Activated CD4-positive, alpha-beta T cell treated with anti-CD3 and anti-CD28 coated beads, Interleukin-2, amount 10 ng/mL, durations not matched to agents 24 days and 14 days (primary cell): Measurements from ENCODE around the gene SUSD1. TPM values are rescaled to one million over a fixed set of nuclear protein-coding genes. Genes with fewer than 3 reads are reported as not detected.

ENCODE experiments used
- DNase-seq: peaks from one replicate; pipeline ENCODE4 v3.0.0; 2022
- H3K27ac Mint-ChIP-seq: one replicate; pipeline ENCODE4 v1.8.0; 2022; ENCODE audit warnings: mild to moderate bottlenecking, mixed read lengths
- H3K27me3 Mint-ChIP-seq: one replicate; pipeline ENCODE4 v1.8.0; 2022; ENCODE audit warnings: mixed read lengths
- H3K36me3 Mint-ChIP-seq: one replicate; pipeline ENCODE4 v1.8.0; 2022; ENCODE audit warnings: low read depth, mild to moderate bottlenecking, mixed read lengths
- H3K4me1 Mint-ChIP-seq: one replicate; pipeline ENCODE4 v1.8.0; 2021; ENCODE audit warnings: mixed read lengths
- H3K4me3 Mint-ChIP-seq: one replicate; pipeline ENCODE4 v1.8.0; 2022; ENCODE audit warnings: mild to moderate bottlenecking, moderate library complexity, mixed read lengths
- H3K9me3 Mint-ChIP-seq: one replicate; pipeline ENCODE4 v1.8.0; 2021; ENCODE audit warnings: mixed read lengths
- intact Hi-C: fragments of 100-400 bp; cut with micrococcal nuclease; formaldehyde crosslinking; loops from one replicate; pipeline ENCODE4 v1.15.1; 2023
- total RNA-seq: library from RNA; stranded (reverse); gene quantifications from 2 replicates; pipeline ENCODE4 v1.2.3, GENCODE V29; 2022

Gene SUSD1
- total RNA-seq, 1 donor from 2014 or later = 4.8 TPM

DNA sequence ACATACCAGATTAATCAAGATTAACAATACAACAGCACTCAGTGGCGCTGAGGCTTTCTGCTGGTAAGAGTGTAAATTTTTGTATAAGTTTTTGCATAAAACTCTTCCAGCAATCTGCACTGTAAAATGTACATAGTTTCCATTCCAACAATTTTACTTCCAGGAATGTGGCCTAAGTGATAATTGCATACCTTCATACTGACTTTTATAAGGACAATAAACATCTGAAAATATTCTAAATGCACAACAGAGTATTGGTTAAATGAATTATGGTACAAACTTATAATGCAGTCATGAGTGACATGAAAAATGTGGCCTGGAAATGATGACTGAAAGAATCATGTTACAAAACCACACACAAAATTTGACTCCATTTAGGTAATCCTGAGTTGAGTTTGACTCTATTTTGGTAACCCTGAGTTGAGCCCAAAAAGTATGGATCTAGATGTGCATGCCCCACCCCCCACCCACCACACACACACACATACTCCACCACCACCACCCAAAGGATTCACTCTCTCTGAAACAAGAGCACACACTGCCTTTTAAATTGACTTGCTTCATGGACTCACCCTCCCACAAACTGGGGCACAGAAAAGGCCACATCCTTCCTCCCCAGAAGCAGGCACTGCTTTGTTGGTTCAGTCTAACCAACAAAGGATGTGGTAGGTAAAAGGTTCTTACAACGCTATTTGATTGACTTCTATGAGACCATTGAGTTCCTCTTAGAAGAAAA, 137.6 kb downstream of the SUSD1 start:
- peak overlapping the region; percentile 52 for H3K4me3 Mint-ChIP-seq
- peaks cover 17% of the 10 kb centered on the region for H3K27me3 Mint-ChIP-seq
- peaks cover 45% of the 10 kb centered on the region for H3K4me1 Mint-ChIP-seq
- intact Hi-C loops = loop anchor here (1.0 to 2.0 kb wide), 10 partner anchors 8 to 233 kb away; no protein-coding TSS in a partner anchor
- peaks cover 7% of the 10 kb centered on the region for H3K9me3 Mint-ChIP-seq
- DNase-seq = peak; percentile 92
- H3K36me3 Mint-ChIP-seq = peaks cover 26% of the 10 kb centered on the region
- H3K27ac Mint-ChIP-seq = peak overlapping the region; percentile 88

DNA sequence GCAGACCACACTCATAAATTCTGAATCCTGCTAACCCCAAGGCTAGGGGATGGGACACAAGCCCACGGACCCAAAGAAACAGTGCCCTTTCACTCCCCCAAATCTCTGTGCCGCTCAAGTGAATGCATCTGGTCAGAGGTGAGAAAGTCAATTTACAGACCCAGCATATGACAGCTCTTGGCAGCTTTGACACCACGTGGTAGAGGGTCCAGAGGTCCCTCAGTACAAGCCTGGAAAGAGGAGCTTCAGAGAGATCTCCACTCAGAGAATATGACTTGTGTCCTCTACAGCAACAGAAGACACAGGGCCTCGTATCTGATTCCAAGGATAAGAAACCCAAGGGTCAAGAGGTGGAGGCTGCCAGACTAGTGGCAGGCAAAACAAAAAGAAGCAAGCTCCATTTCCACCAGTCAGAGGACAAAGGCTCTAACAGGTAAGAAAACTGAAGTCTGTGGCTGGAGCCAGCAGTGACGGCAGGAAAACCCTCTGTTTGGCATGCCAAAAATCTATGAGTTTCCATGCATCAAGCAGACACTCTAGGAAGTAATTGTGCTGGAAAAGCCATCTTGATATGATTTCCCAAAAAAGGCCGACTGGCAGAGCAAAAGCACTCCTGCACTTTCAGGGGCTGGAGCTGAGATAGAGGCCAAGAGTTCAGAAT, 139.8 kb downstream of the SUSD1 start:
- H3K9me3 Mint-ChIP-seq = no peaks in the 10 kb centered on the region
- no peak overlapping the region for H3K4me3 Mint-ChIP-seq
- H3K27me3 Mint-ChIP-seq = peaks cover 11% of the 10 kb centered on the region
- intact Hi-C loops = no loop called here
- DNase-seq = peak; percentile 50
- H3K27ac Mint-ChIP-seq = no peak overlapping the region
- H3K36me3 Mint-ChIP-seq = peaks cover 21% of the 10 kb centered on the region
- H3K4me1 Mint-ChIP-seq = peaks cover 56% of the 10 kb centered on the region

DNA sequence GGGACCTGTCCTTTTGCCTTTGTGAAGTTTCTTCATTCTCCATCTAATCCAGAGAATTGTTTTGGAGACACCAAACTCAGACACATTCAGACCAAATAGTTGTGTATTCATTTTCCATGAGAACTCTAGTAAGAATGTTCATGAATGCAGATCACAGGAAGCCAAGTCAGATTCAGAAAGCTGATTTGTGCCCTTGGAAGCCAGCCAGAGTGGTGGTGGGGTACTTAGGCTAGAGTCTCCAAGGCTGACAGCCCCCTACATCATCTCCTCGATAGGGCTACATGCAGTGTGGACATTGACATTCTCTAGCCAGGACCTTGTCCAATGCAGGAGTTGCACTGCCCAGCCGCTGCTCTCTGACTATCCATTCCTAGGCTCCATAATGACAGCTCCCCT, 140.9 kb downstream of the SUSD1 start:
- intact Hi-C loops = no loop called here
- H3K9me3 Mint-ChIP-seq = no peaks in the 10 kb centered on the region
- peaks cover 63% of the 10 kb centered on the region for H3K4me1 Mint-ChIP-seq
- H3K27me3 Mint-ChIP-seq = peaks cover 11% of the 10 kb centered on the region
- no peak overlapping the region for H3K4me3 Mint-ChIP-seq
- H3K27ac Mint-ChIP-seq = no peak overlapping the region
- peaks cover 16% of the 10 kb centered on the region for H3K36me3 Mint-ChIP-seq
- peak; percentile 52 for DNase-seq

DNA sequence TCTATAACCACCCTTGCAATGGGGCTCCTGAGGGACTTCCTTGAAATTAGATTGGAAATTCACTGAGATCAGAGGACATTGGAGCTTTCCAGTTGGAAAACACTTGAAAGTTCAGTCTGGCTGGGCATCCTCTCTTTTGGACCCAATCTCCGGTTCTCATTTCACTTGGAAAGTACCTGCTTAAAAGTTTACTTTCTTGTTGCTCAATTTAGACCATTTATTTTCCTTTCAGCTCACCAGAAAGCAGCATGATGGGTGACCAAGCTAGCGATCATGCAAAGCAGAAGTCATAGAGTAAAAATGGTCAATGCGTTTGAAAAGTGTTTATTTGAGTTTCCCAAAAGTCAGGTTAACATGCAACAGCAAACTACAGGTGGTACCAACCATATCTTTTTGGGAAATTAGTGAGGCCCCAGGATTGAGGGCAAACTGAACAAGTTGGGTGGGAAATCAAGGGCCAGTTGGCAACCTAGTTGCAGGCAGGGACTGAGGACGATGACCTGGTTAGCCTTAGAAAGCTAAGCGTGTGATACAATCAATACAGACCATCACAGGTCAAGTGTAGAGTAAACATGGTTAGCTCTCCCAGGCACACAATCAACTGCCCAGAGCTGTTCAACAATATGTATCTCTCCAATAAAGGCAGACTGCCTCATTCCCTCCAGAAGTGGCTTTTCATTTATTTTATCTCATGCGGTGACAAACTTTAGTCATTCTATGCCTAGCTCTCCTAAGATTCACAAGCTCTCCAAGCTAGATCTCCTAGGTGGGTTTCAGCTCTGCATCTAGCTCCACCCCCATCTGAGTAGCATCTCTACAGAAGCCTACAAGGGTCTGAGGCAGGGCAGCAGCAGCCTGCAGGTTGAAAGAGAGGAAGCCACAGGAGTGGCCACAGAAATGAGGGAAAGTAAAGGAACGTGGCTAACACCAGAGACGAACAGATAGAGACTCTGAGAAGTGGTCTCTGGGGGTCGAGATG, 141.6 kb downstream of the SUSD1 start:
- Mint-ChIP-seq H3K4me1 (peaks cover 66% of the 10 kb centered on the region), H3K27ac (no peak overlapping the region), H3K9me3 (no peaks in the 10 kb centered on the region), H3K4me3 (no peak overlapping the region), H3K27me3 (peaks cover 11% of the 10 kb centered on the region), H3K36me3 (peaks cover 16% of the 10 kb centered on the region)
- intact Hi-C loops = no loop called here
- DNase-seq = no peak

DNA sequence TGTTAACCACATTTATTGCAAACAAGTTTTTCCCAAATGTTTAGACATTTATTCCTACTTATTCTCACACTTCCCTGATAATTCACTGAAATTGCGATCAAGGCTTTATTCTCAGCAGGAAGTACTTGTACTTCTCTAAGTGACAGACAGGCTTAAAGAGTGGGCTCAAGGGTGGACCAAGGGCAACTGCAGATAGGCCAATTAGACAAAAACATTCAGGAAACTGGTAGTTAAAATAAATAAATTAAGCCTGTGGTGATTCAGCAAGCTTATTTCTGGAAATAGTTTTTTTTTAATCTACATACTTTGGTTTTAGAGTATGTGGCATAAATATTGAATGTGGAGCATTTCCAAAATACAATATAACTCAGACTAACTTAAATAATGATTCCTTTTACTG, 142.4 kb downstream of the SUSD1 start:
- Mint-ChIP-seq H3K27me3 (peaks cover 13% of the 10 kb centered on the region), H3K4me1 (peaks cover 64% of the 10 kb centered on the region), H3K4me3 (no peak overlapping the region), H3K9me3 (peaks cover 4% of the 10 kb centered on the region), H3K27ac (no peak overlapping the region), H3K36me3 (peaks cover 19% of the 10 kb centered on the region)
- DNase-seq = no peak
- intact Hi-C loops = loop anchor here (1.0 kb wide), 2 partner anchors 29 to 116 kb away; no protein-coding TSS in a partner anchor

GRCh38 chr9:112032009-112032408, 143.1 kb downstream of the SUSD1 start:
- no peak for DNase-seq

GRCh38 chr9:112031400-112031799, 143.7 kb downstream of the SUSD1 start:
- Mint-ChIP-seq H3K4me3 (no peak overlapping the region), H3K4me1 (peaks cover 55% of the 10 kb centered on the region), H3K27ac (no peak overlapping the region), H3K36me3 (peaks cover 19% of the 10 kb centered on the region), H3K9me3 (peaks cover 4% of the 10 kb centered on the region), H3K27me3 (peaks cover 13% of the 10 kb centered on the region)
- intact Hi-C loops = loop anchor here (2.0 kb wide), 1 partner anchor 723 kb away; no protein-coding TSS in a partner anchor
- DNase-seq = no peak

More at GRCh38 chr9:112032009-112032408, 143.1 kb downstream of the SUSD1 start:
- H3K4me1 Mint-ChIP-seq = peaks cover 57% of the 10 kb centered on the region
- peak overlapping the region; percentile 7 for H3K4me3 Mint-ChIP-seq
- peak overlapping the region; percentile 10 for H3K27ac Mint-ChIP-seq
- intact Hi-C loops = loop anchor here (1.0 kb wide), 2 partner anchors 29 to 116 kb away; no protein-coding TSS in a partner anchor
- H3K36me3 Mint-ChIP-seq = peaks cover 19% of the 10 kb centered on the region
- H3K27me3 Mint-ChIP-seq = peaks cover 13% of the 10 kb centered on the region
- H3K9me3 Mint-ChIP-seq = peaks cover 4% of the 10 kb centered on the region

DNA sequence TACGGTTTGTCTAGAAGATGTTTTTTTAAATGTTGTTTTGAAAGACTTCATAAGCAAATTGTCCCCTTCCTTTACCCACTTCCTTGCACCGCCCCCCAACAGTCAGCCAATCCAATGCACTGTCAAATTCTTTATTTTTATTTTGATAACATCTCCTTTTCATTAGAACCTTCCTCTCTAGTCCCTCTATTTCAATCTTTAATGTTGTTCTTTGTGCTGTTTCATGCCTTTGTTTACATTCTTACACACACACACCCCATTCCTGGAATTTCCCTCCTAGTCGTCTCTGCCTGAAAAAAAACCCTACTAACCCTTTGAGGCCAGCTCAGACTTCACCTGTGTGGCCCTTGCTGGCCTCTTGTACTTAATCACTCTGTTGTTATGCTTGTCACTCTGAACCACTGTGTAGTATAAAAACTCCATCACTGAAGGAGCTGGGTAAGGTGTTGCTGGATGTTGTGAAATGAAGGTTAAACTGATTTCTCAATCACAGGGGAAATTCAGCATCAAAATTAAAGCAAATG, 145.1 kb downstream of the SUSD1 start:
- H3K4me3 Mint-ChIP-seq = peak overlapping the region; percentile 7
- intact Hi-C loops = loop anchor here (1.0 to 2.0 kb wide), 6 partner anchors 7 to 725 kb away; no protein-coding TSS in a partner anchor

DNA sequence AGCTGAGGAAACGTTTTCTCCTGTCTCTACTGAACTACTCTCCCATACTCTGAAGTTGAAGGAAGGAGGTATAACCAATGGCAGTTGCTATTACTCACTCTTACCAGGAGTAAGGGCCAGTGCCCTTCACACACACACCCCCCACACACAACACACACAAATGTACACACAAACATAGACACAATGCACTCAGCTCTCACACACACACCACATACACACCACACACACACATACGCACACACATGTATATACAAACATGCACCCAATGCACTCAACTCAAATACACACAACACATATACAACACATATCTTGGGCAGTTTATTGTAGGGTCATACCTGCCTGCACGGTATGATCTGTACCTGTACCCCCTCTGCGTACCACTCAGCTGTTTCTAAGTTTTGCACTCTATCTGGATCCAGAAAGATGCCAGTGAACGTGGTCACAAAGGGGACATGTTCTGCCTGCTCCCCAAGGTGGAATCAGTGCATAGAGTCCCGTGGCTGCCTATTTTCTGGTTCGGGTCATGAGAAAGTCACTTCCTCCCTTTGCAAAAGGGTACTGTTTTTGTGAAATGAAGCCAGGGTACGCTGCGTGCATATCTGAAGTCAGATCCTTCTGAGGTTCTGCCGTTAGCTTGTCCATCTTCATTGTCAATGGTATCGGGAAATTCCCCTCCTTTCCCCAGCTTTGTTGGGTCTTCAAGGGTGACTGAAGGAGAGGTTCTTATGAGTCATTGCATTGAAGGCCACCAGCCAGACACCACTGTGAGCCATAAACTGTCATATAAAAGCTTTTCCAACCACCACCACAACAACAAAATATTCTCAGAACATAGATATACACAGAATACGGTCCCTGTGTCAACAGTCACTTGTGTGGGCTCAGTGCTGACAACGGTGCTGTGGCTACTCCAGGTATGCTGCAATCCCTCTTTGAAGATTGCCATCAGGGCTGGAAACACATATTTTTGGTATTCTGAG, 146.6 kb downstream of the SUSD1 start:
- peaks cover 9% of the 10 kb centered on the region for H3K36me3 Mint-ChIP-seq
- intact Hi-C loops = loop anchor here (1.0 to 2.0 kb wide), 5 partner anchors 9 to 114 kb away; no protein-coding TSS in a partner anchor

More for the DNA sequence above, 145.1 kb downstream of the SUSD1 start:
- no peak for DNase-seq
- peak overlapping the region; percentile 14 for H3K27ac Mint-ChIP-seq
- peaks cover 13% of the 10 kb centered on the region for H3K36me3 Mint-ChIP-seq
- peaks cover 12% of the 10 kb centered on the region for H3K9me3 Mint-ChIP-seq
- peaks cover 47% of the 10 kb centered on the region for H3K4me1 Mint-ChIP-seq
- H3K27me3 Mint-ChIP-seq = peaks cover 22% of the 10 kb centered on the region

GRCh38 chr9:112025850-112026249, 149.2 kb downstream of the SUSD1 start:
- H3K36me3 Mint-ChIP-seq = peaks cover 3% of the 10 kb centered on the region
- intact Hi-C loops = no loop called here
- peaks cover 31% of the 10 kb centered on the region for H3K4me1 Mint-ChIP-seq
- H3K27ac Mint-ChIP-seq = no peak overlapping the region
- peaks cover 19% of the 10 kb centered on the region for H3K27me3 Mint-ChIP-seq
- DNase-seq = no peak
- H3K9me3 Mint-ChIP-seq = peaks cover 12% of the 10 kb centered on the region
- no peak overlapping the region for H3K4me3 Mint-ChIP-seq

More for the DNA sequence above, 146.6 kb downstream of the SUSD1 start:
- Mint-ChIP-seq H3K4me1 (peaks cover 38% of the 10 kb centered on the region), H3K4me3 (no peak overlapping the region), H3K27me3 (peaks cover 15% of the 10 kb centered on the region), H3K27ac (peak overlapping the region; percentile 36), H3K9me3 (peaks cover 12% of the 10 kb centered on the region)
- peak; percentile 68 for DNase-seq

DNA sequence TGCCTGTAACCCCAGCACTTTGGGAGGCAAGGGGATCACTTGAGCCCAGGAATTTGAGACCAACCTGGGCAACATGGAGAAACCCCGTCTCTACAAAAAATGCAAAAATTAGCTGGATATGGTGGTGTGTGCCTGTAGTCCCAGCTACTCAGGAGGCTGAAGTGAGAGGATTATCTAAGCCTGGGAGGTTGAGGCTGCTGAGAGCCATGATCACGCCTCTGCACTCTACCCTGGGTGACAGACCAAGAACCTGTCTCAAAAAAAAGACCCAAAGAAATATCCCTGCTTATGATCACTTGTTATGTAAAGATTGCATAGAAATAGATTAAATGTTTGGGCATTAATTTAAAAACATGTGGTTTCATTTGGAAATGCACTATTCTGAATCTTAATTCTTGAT, 153.4 kb downstream of the SUSD1 start:
- Mint-ChIP-seq H3K27ac (no peak overlapping the region), H3K4me1 (peaks cover 16% of the 10 kb centered on the region), H3K4me3 (no peak overlapping the region), H3K27me3 (peaks cover 28% of the 10 kb centered on the region), H3K36me3 (no peaks in the 10 kb centered on the region), H3K9me3 (peaks cover 9% of the 10 kb centered on the region)
- DNase-seq = no peak
- intact Hi-C loops = no loop called here
